Kidney glomerular epithelial cell (primary cell): ENCODE data around the gene MRFAP1L1.
A peak's percentile ranks its signal among the peaks of the same experiment; 100 is the strongest.
"Not testable (repeated sequence)": the region's sequence is repeated elsewhere in the genome, so short reads cannot be mapped to it uniquely, and the experiment has no call there.

Experiments used
- DNase-seq: peaks from one replicate; lab custom pipeline; 2025; lab: John Stamatoyannopoulos, UW

MRFAP1L1 gene

GRCh38 chr4:6688879-6689505 lies 20.7 kb downstream of the MRFAP1L1 start:
- DNase-seq: peak; percentile 66

GRCh38 chr4:6687947-6688878 lies 21.5 kb downstream of the MRFAP1L1 start:
- no peak for DNase-seq

- DNase-seq: no peak
These were observed 23.4 kb downstream of the MRFAP1L1 start for GRCh38 chr4:6686104-6686787.

GRCh38 chr4:6684656-6685055 lies 25.0 kb downstream of the MRFAP1L1 start:
- no peak for DNase-seq

- DNase-seq: no peak
These were observed 26.6 kb downstream of the MRFAP1L1 start for GRCh38 chr4:6682862-6683590.

GRCh38 chr4:6681191-6681590 lies 28.5 kb downstream of the MRFAP1L1 start:
- no peak for DNase-seq

GRCh38 chr4:6680372-6681034 lies 29.2 kb downstream of the MRFAP1L1 start:
- DNase-seq: no peak

GRCh38 chr4:6676722-6677558 lies 32.7 kb downstream of the MRFAP1L1 start:
- no peak for DNase-seq

GRCh38 chr4:6674500-6675149 lies 35.0 kb downstream of the MRFAP1L1 start:
- DNase-seq: peak; percentile 52

GRCh38 chr4:6673660-6674499 lies 35.8 kb downstream of the MRFAP1L1 start:
- peak; percentile 80 for DNase-seq

GRCh38 chr4:6673191-6673659 lies 36.4 kb downstream of the MRFAP1L1 start:
- not testable (repeated sequence) for DNase-seq

GRCh38 chr4:6672541-6673190 lies 37.0 kb downstream of the MRFAP1L1 start:
- not testable (repeated sequence) for DNase-seq

- no peak for DNase-seq
These were observed 37.5 kb downstream of the MRFAP1L1 start for GRCh38 chr4:6672131-6672530.

GRCh38 chr4:6671648-6672047 lies 38.0 kb downstream of the MRFAP1L1 start:
- no peak for DNase-seq

GRCh38 chr4:6668391-6668790 lies 41.3 kb downstream of the MRFAP1L1 start:
- peak; percentile 69 for DNase-seq

GRCh38 chr4:6665320-6665654 lies 44.4 kb downstream of the MRFAP1L1 start:
- no peak for DNase-seq

GRCh38 chr4:6663596-6664393 lies 45.9 kb downstream of the MRFAP1L1 start:
- no peak for DNase-seq

GRCh38 chr4:6662591-6662990 lies 47.1 kb downstream of the MRFAP1L1 start:
- DNase-seq: no peak
